Right renal pelvis (tissue), 4 donors: ENCODE results near the gene PIP4K2B. TPM values are rescaled to one million over a fixed set of nuclear protein-coding genes. Genes with fewer than 3 reads are reported as not detected.

Source experiments
- DNase-seq, 4 donors: peaks; one replicate each; pipeline ENCODE4 v3.0.0-alpha.2; 2013; ENCODE audit warnings: low read depth in 4 of 4, low spot score in 3 of 4, missing footprints in 1 of 4
- polyA plus RNA-seq, 4 donors: library from polyadenylated mRNA; unstranded; fragments of 120-200 nt; gene quantifications; one replicate each; pipeline ENCODE4 v1.2.1, GENCODE V29; 2013; ENCODE audit not compliant: insufficient read length in 4 of 4

The PIP4K2B gene
- polyA plus RNA-seq, 4 donors: 74.1 to 84.5 (median 81.9) TPM

- DNase-seq: no peak
These were observed 52.4 kb downstream of the PIP4K2B start for GRCh38 chr17:38746849-38747462.

DNA sequence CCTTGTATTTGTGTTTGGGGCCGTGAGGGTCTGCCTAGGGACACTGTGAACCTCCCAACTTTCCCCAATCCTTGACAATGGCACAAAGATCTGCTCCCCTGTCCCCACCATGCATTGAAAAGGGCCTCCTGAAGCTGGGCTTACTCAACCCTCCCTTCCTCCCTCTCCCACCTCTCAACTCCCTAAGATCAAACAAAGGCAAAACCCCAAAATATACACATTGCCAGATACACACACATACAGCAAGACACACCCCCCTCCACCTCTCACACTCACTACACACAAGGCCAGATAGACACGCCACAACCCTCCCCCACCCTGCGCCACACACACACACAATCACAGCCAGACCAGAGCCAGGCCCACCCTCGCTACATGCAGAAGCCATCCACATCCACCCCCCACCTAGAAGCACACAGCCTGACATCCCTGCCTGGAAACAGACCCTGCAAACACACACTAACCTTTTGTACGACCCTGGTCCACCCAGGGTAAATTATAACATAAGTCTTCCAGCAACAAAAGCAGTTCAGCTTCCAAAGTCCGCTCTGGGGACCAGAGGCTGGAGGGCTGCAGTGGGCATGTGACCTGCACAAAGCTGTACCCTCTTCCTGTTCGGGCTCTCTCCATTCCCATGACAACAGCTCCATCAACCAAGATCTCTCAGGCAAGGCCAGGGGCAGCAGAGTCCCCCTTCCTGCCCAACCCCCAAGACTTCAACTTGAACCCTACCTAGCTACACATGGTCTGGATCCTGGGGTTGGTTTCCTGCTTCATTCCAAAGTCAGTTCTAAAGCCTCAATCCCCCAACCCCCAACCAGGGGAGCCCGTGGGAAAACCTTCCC is 53.1 kb downstream of the PIP4K2B start:
- no peak for DNase-seq

DNA sequence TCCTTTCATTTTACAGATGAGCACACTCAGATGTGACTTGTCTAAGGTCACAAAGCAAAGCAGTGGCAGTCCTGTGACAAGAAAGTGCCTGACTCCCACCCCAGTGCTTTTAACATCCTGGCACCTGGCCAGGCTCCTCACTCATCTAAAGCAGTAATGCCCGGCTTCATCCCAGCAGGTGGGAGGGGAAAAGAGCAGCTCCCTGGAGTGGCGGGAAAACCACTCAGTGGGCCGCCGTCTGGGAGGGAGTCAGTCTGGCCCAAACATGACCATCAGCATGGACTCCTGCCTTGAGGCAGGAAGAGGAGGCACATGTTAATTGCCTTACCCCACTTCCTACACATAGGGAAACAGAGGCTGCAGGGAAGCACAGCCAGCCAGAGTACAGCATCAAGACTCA is 53.8 kb downstream of the PIP4K2B start:
- no peak for DNase-seq

GRCh38 chr17:38743556-38744171 is 55.7 kb downstream of the PIP4K2B start:
- DNase-seq: no peak

- DNase-seq: no peak
These were observed 56.7 kb downstream of the PIP4K2B start for GRCh38 chr17:38742411-38743308.

- no peak for DNase-seq
These were observed 57.4 kb downstream of the PIP4K2B start for GRCh38 chr17:38741921-38742410.

GRCh38 chr17:38741461-38741860 is 57.9 kb downstream of the PIP4K2B start:
- DNase-seq: no peak

DNA sequence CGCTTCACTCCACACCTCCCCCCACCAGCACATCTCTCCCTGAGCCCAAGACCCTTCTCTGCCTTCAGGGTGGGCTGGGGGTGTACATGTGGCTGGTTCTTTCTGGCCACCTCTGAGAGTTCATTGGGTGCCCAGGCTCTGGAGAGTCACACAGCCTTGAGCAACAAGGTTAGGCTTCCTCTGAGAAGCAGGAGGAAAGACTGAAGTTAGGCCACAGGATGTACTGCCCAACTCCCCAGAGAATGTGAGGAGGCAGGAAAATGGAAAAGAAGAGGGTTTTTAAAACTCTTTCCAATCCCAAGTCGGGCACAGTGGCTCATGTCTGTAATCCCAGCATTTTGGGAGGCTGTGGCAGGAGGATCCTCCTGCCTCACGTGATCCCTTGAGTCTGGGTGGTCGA is 58.5 kb downstream of the PIP4K2B start:
- DNase-seq: no peak

GRCh38 chr17:38740044-38740443 is 59.3 kb downstream of the PIP4K2B start:
- no peak for DNase-seq

- no peak for DNase-seq
These were observed 60.1 kb downstream of the PIP4K2B start for GRCh38 chr17:38739305-38739704.

GRCh38 chr17:38738686-38739085 is 60.7 kb downstream of the PIP4K2B start:
- DNase-seq: no peak

DNA sequence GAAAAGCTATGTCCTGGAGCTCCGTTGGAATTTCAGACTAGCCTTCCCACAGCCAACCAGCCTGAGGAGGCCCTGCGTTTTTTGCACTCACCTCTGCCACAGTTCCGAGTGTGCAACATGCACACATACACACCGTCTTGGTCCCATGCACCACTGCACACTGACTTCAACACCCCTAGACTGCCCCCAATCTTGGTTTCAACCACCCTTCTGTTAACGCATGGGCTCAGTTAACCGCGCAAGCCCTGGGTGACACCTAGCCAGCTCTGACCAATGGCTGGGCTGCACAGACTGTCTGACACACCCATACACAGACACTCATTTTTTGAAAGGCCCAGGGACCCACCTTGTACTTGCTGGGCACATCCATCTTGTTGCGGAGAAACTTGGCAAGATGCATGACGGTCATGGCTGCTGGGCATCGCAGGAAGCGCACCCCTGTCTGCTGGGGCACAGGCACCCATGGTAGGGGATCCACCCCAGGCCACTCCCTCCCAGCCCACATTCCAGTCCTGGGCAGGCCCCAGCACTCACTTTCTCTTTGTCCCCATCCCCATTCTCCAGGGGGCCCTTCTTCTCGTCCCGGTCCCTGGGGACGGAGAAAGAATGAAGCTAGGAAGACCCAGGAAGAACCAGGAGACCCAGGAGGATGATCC is 61.2 kb downstream of the PIP4K2B start:
- no peak for DNase-seq

DNA sequence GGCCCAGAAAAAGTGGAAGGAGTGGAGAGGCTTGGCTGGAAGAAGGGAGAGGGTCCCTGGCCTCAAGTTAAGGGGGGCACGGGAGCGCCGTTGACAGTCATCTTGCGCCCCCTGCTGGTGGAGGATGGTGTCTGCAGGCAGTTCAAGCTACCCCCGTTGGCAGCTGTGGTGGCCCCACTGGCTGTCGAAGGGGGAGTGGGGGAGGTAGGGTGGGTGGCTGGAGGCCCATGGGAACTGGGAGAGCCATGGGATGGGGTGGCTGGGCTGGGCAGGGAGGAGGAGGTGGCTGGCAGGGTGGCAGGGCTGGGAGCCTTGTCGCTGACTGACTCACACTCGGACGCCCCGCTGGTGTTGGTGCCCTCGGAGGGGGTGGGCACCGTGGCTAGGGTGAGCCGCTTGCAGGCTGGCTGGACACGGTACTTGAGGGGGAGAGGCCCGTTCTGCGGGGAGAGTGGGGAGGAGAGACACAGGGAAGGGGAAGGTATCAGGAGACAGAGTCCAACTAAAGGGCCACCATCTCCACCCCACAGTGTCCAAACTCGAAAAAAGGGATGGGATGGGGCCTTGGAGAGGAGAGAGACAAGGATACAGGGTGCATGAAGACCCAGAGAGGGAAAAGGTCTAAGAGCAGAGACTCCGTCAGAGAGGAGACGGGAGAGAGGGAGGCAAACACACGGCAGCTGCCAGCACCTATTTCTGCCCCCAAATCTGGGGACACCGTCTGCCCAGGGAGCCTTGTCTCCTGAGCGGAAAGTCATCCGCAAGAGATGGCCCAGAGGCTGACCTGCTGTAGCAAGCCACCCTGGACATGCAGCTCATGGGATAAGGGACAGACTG is 64.0 kb downstream of the PIP4K2B start:
- no peak for DNase-seq

GRCh38 chr17:38733982-38734973 is 65.1 kb downstream of the PIP4K2B start:
- no peak for DNase-seq

DNA sequence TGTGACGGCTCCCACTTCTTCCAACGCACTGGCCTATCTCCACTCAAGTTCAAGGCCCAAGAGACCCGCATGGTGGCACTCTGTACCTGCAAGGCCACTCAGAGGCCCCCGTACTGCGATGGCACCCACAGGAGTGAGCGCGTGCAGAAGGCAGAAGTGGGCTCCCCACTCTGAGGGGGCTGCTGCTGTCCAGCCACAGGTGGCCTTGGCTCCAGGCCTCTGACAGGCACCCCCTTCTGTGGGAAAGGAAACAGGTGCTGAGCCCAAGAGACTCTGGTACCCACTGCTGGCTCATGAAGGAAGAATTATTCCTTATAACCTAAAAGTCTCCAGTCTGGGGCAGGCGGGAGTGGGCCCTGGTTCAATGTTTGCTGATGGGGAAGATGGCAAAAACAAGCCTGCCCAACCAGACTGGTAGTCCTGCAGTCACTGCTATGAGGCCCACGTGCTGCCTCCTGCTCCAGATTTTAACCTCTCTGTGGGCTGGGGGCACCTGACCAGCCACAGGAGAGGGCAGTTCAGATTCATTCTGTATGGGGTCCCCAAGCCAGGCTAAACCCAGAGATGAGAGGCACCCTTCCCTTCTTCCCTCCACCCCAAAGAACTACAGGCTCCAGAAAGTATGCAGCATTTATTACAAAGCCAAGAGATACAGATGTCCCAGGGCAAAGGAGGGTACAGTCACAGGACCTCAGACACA is 65.9 kb downstream of the PIP4K2B start:
- DNase-seq: no peak

- DNase-seq: no peak
These were observed 66.7 kb downstream of the PIP4K2B start for GRCh38 chr17:38732376-38733281.
